ENCODE results near the gene VWCE.

The VWCE gene

GRCh38 chr11:61332281-61332796 lies 37.2 kb upstream of the VWCE start:
- peaks cover 66% of the 10 kb centered on the region for H3K79me2 ChIP-seq (ENCODE audit: low read length)
- 0 out of 2 replicates have a peak overlapping the region, but pooled peaks have one; percentile 50 for H2AFZ ChIP-seq (ENCODE audit: low read depth, low read length)
- peak overlapping the region; percentile 89 for H3K4me3 ChIP-seq (ENCODE audit: low read length)
- peaks cover 14% of the 10 kb centered on the region for H4K20me1 ChIP-seq (ENCODE audit: insufficient read depth, low read length)
- peaks cover 29% of the 10 kb centered on the region for H3K4me1 ChIP-seq (ENCODE audit: low read length)
- peak overlapping the region; percentile 89 for H3K9ac ChIP-seq (ENCODE audit: low read length)
- H3K27ac ChIP-seq (ENCODE audit: low read length) = peak overlapping the region; percentile 46
- no peaks in the 10 kb centered on the region for H3K27me3 ChIP-seq (ENCODE audit: low read depth, low read length)
- H3K36me3 ChIP-seq (replicated peaks; ENCODE audit: low read depth, low read length) = peaks cover 32% of the 10 kb centered on the region
- H3K4me2 ChIP-seq (ENCODE audit: low read length) = peak overlapping the region; percentile 95
- H3K9me3 ChIP-seq (ENCODE audit: insufficient read depth, low read length) = no peaks in the 10 kb centered on the region
- TF ChIP-seq EZH2phosphoT487 (IDR thresholded peaks at IDR 0.05; ENCODE audit: low read depth) = no peak
- no peak for TF ChIP-seq CTCF (IDR thresholded peaks at IDR 0.05; ENCODE audit: low read depth, low read length)

- Histone ChIP-seq H3K4me3 (ENCODE audit: low read length) (peak overlapping the region; percentile 89), H3K9me3 (ENCODE audit: insufficient read depth, low read length) (no peaks in the 10 kb centered on the region), H2AFZ (ENCODE audit: low read depth, low read length) (no peak overlapping the region), H3K27ac (ENCODE audit: low read length) (no peak overlapping the region), H4K20me1 (ENCODE audit: insufficient read depth, low read length) (peaks cover 14% of the 10 kb centered on the region), H3K9ac (ENCODE audit: low read length) (peak overlapping the region; percentile 89), H3K4me2 (ENCODE audit: low read length) (peak overlapping the region; percentile 95), H3K79me2 (ENCODE audit: low read length) (peaks cover 73% of the 10 kb centered on the region), H3K4me1 (ENCODE audit: low read length) (peaks cover 28% of the 10 kb centered on the region), H3K36me3 (replicated peaks; ENCODE audit: low read depth, low read length) (peaks cover 36% of the 10 kb centered on the region), H3K27me3 (ENCODE audit: low read depth, low read length) (no peaks in the 10 kb centered on the region)
- TF ChIP-seq CTCF (IDR thresholded peaks at IDR 0.05; ENCODE audit: low read depth, low read length) (no peak), EZH2phosphoT487 (IDR thresholded peaks at IDR 0.05; ENCODE audit: low read depth) (no peak)
Observed at GRCh38 chr11:61331651-61332050, 36.5 kb upstream of the VWCE start.

GRCh38 chr11:61329871-61330270 lies 34.8 kb upstream of the VWCE start:
- peaks cover 46% of the 10 kb centered on the region for H3K36me3 ChIP-seq (replicated peaks; ENCODE audit: low read depth, low read length)
- no peak overlapping the region for H3K4me2 ChIP-seq (ENCODE audit: low read length)
- no peaks in the 10 kb centered on the region for H3K9me3 ChIP-seq (ENCODE audit: insufficient read depth, low read length)
- no peak overlapping the region for H3K9ac ChIP-seq (ENCODE audit: low read length)
- H3K4me1 ChIP-seq (ENCODE audit: low read length) = peaks cover 20% of the 10 kb centered on the region
- no peak for TF ChIP-seq EZH2phosphoT487 (IDR thresholded peaks at IDR 0.05; ENCODE audit: low read depth)
- no peak overlapping the region for H3K27ac ChIP-seq (ENCODE audit: low read length)
- no peaks in the 10 kb centered on the region for H3K27me3 ChIP-seq (ENCODE audit: low read depth, low read length)
- peaks cover 14% of the 10 kb centered on the region for H4K20me1 ChIP-seq (ENCODE audit: insufficient read depth, low read length)
- H2AFZ ChIP-seq (ENCODE audit: low read depth, low read length) = no peak overlapping the region
- H3K79me2 ChIP-seq (ENCODE audit: low read length) = peaks cover 89% of the 10 kb centered on the region
- H3K4me3 ChIP-seq (ENCODE audit: low read length) = no peak overlapping the region

GRCh38 chr11:61328351-61328750 lies 33.2 kb upstream of the VWCE start:
- Histone ChIP-seq H2AFZ (ENCODE audit: low read depth, low read length) (no peak overlapping the region), H3K9me3 (ENCODE audit: insufficient read depth, low read length) (no peaks in the 10 kb centered on the region), H3K4me1 (ENCODE audit: low read length) (peaks cover 13% of the 10 kb centered on the region), H3K27ac (ENCODE audit: low read length) (no peak overlapping the region), H3K27me3 (ENCODE audit: low read depth, low read length) (no peaks in the 10 kb centered on the region), H3K9ac (ENCODE audit: low read length) (no peak overlapping the region), H3K4me2 (ENCODE audit: low read length) (no peak overlapping the region), H3K79me2 (ENCODE audit: low read length) (peaks cover 81% of the 10 kb centered on the region), H3K36me3 (replicated peaks; ENCODE audit: low read depth, low read length) (peaks cover 58% of the 10 kb centered on the region), H4K20me1 (ENCODE audit: insufficient read depth, low read length) (peaks cover 14% of the 10 kb centered on the region), H3K4me3 (ENCODE audit: low read length) (no peak overlapping the region)
- TF ChIP-seq EZH2phosphoT487 (IDR thresholded peaks at IDR 0.05; ENCODE audit: low read depth) (no peak), CTCF (IDR thresholded peaks at IDR 0.05; ENCODE audit: low read depth, low read length) (no peak)

All from OCI-LY3 (cell line).